ENCODE data around the gene S100A2.

Gene S100A2

DNA sequence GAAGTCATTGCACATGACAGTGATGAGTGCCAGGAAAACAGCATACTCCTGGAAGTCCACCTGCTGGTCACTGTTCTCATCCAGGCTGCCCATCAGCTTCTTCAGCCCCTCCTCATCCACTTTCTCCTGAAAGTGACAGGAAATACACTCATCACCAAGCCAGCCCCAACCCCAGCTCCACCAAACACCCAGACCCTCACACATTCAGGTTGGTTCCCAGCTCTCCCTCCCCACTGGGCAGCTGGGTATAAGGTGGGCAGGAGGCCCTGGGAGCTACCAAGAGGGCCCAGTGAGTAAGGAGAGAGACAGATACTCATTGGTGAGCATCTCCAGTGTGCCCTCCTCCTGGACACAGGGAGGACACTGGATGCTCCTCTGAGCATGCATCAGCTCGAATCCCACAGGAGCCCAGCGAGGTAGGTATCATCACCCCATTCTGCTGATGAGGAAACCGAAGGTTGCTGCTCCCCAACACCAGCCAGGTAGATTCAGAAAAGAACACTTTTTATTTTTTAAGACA lies 4.1 kb downstream of the S100A2 start:
- Histone ChIP-seq H3K27me3 (ENCODE audit: control insufficient read depth, low read length) (no peaks in the 10 kb centered on the region), H3F3A (ENCODE audit: control insufficient read depth, insufficient read depth) (no peaks in the 10 kb centered on the region), H3K4me3 (ENCODE audit: low read length) (no peak overlapping the region), H3K9me3 (ENCODE audit: control insufficient read depth, insufficient read depth, low read length) (no peaks in the 10 kb centered on the region), H3K4me2 (ENCODE audit: low read length) (no peak overlapping the region), H3K4me1 (ENCODE audit: control insufficient read depth, low read length) (peaks cover 6% of the 10 kb centered on the region), H3K79me2 (ENCODE audit: control insufficient read depth, low read length) (no peaks in the 10 kb centered on the region), H3K27ac (ENCODE audit: low read depth, low read length) (no peak overlapping the region), H3K36me3 (ENCODE audit: control insufficient read depth, low read length) (no peaks in the 10 kb centered on the region), H3K9me2 (replicated peaks; ENCODE audit: control insufficient read depth, low read length) (no peaks in the 10 kb centered on the region), H4K20me1 (ENCODE audit: control insufficient read depth, insufficient read depth, low read depth, low read length) (no peaks in the 10 kb centered on the region)
- TF ChIP-seq CTCF (IDR thresholded peaks at IDR 0.05; ENCODE audit: low read depth, low read length, poor library complexity, severe bottlenecking) (no peak), EZH2phosphoT487 (IDR thresholded peaks at IDR 0.05; ENCODE audit: borderline replicate concordance, low read length) (no peak)

- no peaks in the 10 kb centered on the region for H3K27me3 ChIP-seq (ENCODE audit: control insufficient read depth, low read length)
- TF ChIP-seq CTCF (IDR thresholded peaks at IDR 0.05; ENCODE audit: low read depth, low read length, poor library complexity, severe bottlenecking) (no peak), EZH2phosphoT487 (IDR thresholded peaks at IDR 0.05; ENCODE audit: borderline replicate concordance, low read length) (no peak)
- H3K4me3 ChIP-seq (ENCODE audit: low read length) = no peak overlapping the region
- H3K27ac ChIP-seq (ENCODE audit: low read depth, low read length) = no peak overlapping the region
- H4K20me1 ChIP-seq (ENCODE audit: control insufficient read depth, insufficient read depth, low read depth, low read length) = no peaks in the 10 kb centered on the region
- H3K79me2 ChIP-seq (ENCODE audit: control insufficient read depth, low read length) = no peaks in the 10 kb centered on the region
- H3K9me2 ChIP-seq (replicated peaks; ENCODE audit: control insufficient read depth, low read length) = no peaks in the 10 kb centered on the region
- no peaks in the 10 kb centered on the region for H3K36me3 ChIP-seq (ENCODE audit: control insufficient read depth, low read length)
- H3K9me3 ChIP-seq (ENCODE audit: control insufficient read depth, insufficient read depth, low read length) = no peaks in the 10 kb centered on the region
- H3F3A ChIP-seq (ENCODE audit: control insufficient read depth, insufficient read depth) = no peaks in the 10 kb centered on the region
- peaks cover 4% of the 10 kb centered on the region for H3K4me1 ChIP-seq (ENCODE audit: control insufficient read depth, low read length)
- no peak overlapping the region for H3K4me2 ChIP-seq (ENCODE audit: low read length)
These were observed 4.7 kb downstream of the S100A2 start for GRCh38 chr1:153560771-153561465.

DNA sequence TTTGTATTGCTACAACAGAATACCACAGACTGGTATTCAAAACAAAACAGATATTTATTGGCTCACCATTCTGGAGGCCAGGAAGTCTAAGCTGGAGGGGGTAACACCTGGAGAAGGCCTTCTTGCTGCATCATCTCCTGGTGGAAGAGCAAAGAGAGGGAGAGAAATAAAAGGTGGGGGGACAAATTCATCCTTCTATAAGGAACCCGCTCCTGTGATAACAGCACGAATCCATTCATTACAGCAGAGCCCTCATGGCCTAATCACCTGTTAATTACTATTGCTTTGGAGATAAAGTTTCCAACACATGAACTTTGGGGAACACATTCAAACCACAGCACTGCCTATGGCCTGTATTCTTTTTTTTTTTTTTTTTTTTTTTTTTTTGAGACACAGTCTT lies 5.4 kb downstream of the S100A2 start:
- Histone ChIP-seq H3K79me2 (ENCODE audit: control insufficient read depth, low read length) (no peaks in the 10 kb centered on the region), H3F3A (ENCODE audit: control insufficient read depth, insufficient read depth) (no peaks in the 10 kb centered on the region), H3K4me1 (ENCODE audit: control insufficient read depth, low read length) (no peaks in the 10 kb centered on the region), H4K20me1 (ENCODE audit: control insufficient read depth, insufficient read depth, low read depth, low read length) (no peaks in the 10 kb centered on the region), H3K4me3 (ENCODE audit: low read length) (no peak overlapping the region), H3K27me3 (ENCODE audit: control insufficient read depth, low read length) (no peaks in the 10 kb centered on the region), H3K27ac (ENCODE audit: low read depth, low read length) (no peak overlapping the region), H3K9me3 (ENCODE audit: control insufficient read depth, insufficient read depth, low read length) (no peaks in the 10 kb centered on the region), H3K36me3 (ENCODE audit: control insufficient read depth, low read length) (no peaks in the 10 kb centered on the region), H3K9me2 (replicated peaks; ENCODE audit: control insufficient read depth, low read length) (no peaks in the 10 kb centered on the region), H3K4me2 (ENCODE audit: low read length) (no peak overlapping the region)
- TF ChIP-seq CTCF (IDR thresholded peaks at IDR 0.05; ENCODE audit: low read depth, low read length, poor library complexity, severe bottlenecking) (no peak), EZH2phosphoT487 (IDR thresholded peaks at IDR 0.05; ENCODE audit: borderline replicate concordance, low read length) (no peak)

All from DOHH2 (cell line).